Loucy (cell line): ENCODE data around the gene PASD1.

ENCODE experiments used
- H2AFZ ChIP-seq: fragments of 200-600 bp; sonication (generic); 2 replicates; pipeline ENCODE4 v1.6.0; 2016; ENCODE audit warnings: antibody characterized with exemption, mild to moderate bottlenecking, low read length, moderate library complexity
- H3F3A ChIP-seq: fragments of 200-600 bp; 2 replicates; pipeline ENCODE4 v1.6.0; 2016; ENCODE audit warnings: antibody characterized with exemption, low read depth, mild to moderate bottlenecking
- H3K27me3 ChIP-seq: fragments of 200-600 bp; sonication (generic); 2 replicates; pipeline ENCODE4 v1.6.1; 2014; ENCODE audit warnings: low read length, mild to moderate bottlenecking; ENCODE audit not compliant: insufficient read depth, poor library complexity, severe bottlenecking
- H3K36me3 ChIP-seq: fragments of 200-600 bp; sonication (generic); 2 replicates; pipeline ENCODE4 v1.6.1; 2016; ENCODE audit warnings: low read length; ENCODE audit not compliant: insufficient read depth
- H3K4me1 ChIP-seq: fragments of 200-600 bp; sonication (generic); 2 replicates; pipeline ENCODE4 v1.5.1; 2014; ENCODE audit warnings: low read length, mild to moderate bottlenecking; ENCODE audit not compliant: insufficient read depth, poor library complexity, severe bottlenecking
- H3K4me2 ChIP-seq: fragments of 200-600 bp; sonication (generic); 2 replicates; pipeline ENCODE4 v1.6.0; 2014; ENCODE audit warnings: antibody characterized with exemption, low read length, low read depth, mild to moderate bottlenecking; ENCODE audit not compliant: poor library complexity, severe bottlenecking
- H3K4me3 ChIP-seq: fragments of 200-600 bp; sonication (generic); 2 replicates; pipeline ENCODE4 v1.5.1; 2014; ENCODE audit warnings: low read length, mild to moderate bottlenecking, mixed read lengths; ENCODE audit not compliant: poor library complexity, severe bottlenecking
- H3K79me2 ChIP-seq: fragments of 200-600 bp; sonication (generic); 2 replicates; pipeline ENCODE4 v1.6.1; 2014; ENCODE audit warnings: low read length; ENCODE audit not compliant: insufficient read depth
- H3K9ac ChIP-seq: fragments of 200-600 bp; sonication (generic); 2 replicates; pipeline ENCODE4 v1.6.0; 2014; ENCODE audit warnings: mild to moderate bottlenecking, low read depth, low read length, moderate library complexity; ENCODE audit not compliant: poor library complexity, severe bottlenecking
- H3K9me2 ChIP-seq: fragments of 200-600 bp; sonication (generic); replicated peaks from 2 replicates; pipeline ENCODE4 v1.6.1; 2016; ENCODE audit warnings: low read depth, low read length, mixed read lengths
- H3K9me3 ChIP-seq: fragments of 200-600 bp; sonication (generic); 2 replicates; pipeline ENCODE4 v1.6.1; 2014; ENCODE audit warnings: mild to moderate bottlenecking, antibody characterized with exemption, low read length, low read depth; ENCODE audit not compliant: insufficient read depth
- H4K20me1 ChIP-seq: fragments of 200-600 bp; sonication (generic); 2 replicates; pipeline ENCODE4 v1.6.0; 2014; ENCODE audit warnings: antibody characterized with exemption, low read length, mild to moderate bottlenecking; ENCODE audit not compliant: insufficient read depth, poor library complexity, severe bottlenecking
- EZH2phosphoT487 ChIP-seq: fragments of 200-600 bp; IDR thresholded peaks from 2 replicates; pipeline ENCODE4 v1.6.1; 2018; ENCODE audit warnings: antibody characterized with exemption, mild to moderate bottlenecking, moderate library complexity, borderline replicate concordance
- TF ChIP-seq, protein P1 (sequence below): fragments of 200-600 bp; sonication (generic); conservative IDR thresholded peaks from 2 replicates; pipeline ENCODE4 v1.5.1; 2014; ENCODE audit warnings: mild to moderate bottlenecking, antibody characterized with exemption, low read length

PASD1 gene

DNA sequence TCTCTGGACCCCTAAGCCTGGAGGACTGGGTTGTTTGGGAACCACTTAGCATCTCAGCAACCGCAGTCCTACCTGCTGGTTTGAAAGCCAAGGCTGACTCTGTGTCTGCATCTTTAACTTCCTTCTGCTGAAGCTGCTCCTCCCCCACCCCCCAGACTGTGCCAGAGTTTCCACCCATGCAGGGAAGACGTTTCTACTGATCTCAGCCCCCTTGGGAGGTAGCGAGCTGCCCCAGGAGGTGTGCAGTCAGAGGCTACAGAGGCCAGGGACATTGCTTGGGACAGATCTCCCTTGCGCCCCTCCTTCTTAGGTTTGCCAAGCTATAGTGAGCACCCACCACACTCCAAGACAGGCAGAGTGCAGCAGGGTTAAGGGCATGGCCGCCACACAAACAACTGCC, 147.7 kb downstream of the PASD1 start:
- Histone ChIP-seq H2AFZ (no peak overlapping the region), H3K9me3 (no peaks in the 10 kb centered on the region)

DNA sequence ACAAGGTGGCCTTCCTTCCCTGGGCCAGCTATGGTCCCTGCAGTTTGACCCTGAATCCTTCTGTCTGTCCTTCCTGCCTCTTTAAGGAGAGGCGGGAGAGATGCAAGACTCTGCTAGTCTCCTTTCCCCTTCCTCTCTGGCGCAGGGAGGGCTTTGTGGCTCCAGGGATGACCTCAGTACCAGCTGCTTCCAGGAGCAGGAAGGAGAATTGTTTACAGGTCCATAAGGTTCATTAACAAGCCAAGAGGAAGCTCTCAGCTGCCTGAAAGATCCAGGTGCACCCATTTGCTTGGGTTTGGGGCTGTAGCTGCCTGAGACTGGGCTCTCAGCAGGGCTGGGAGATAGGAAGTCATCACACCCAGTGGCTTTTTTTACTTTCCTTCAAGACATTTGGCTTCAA, 148.3 kb downstream of the PASD1 start:
- Histone ChIP-seq H3K9ac (no peak overlapping the region), H4K20me1 (no peaks in the 10 kb centered on the region), H3K9me3 (no peaks in the 10 kb centered on the region), H2AFZ (no peak overlapping the region), H3K4me2 (no peak overlapping the region), H3K9me2 (no peaks in the 10 kb centered on the region), H3K36me3 (no peaks in the 10 kb centered on the region), H3K4me1 (no peaks in the 10 kb centered on the region), H3K79me2 (no peaks in the 10 kb centered on the region), H3K27me3 (no peaks in the 10 kb centered on the region), H3F3A (no peaks in the 10 kb centered on the region), H3K4me3 (no peak overlapping the region)
- TF ChIP-seq, protein P1, sequence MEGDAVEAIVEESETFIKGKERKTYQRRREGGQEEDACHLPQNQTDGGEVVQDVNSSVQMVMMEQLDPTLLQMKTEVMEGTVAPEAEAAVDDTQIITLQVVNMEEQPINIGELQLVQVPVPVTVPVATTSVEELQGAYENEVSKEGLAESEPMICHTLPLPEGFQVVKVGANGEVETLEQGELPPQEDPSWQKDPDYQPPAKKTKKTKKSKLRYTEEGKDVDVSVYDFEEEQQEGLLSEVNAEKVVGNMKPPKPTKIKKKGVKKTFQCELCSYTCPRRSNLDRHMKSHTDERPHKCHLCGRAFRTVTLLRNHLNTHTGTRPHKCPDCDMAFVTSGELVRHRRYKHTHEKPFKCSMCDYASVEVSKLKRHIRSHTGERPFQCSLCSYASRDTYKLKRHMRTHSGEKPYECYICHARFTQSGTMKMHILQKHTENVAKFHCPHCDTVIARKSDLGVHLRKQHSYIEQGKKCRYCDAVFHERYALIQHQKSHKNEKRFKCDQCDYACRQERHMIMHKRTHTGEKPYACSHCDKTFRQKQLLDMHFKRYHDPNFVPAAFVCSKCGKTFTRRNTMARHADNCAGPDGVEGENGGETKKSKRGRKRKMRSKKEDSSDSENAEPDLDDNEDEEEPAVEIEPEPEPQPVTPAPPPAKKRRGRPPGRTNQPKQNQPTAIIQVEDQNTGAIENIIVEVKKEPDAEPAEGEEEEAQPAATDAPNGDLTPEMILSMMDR = no peak
- TF ChIP-seq EZH2phosphoT487 = no peak

More for the DNA sequence above, 147.7 kb downstream of the PASD1 start:
- no peaks in the 10 kb centered on the region for H3K79me2 ChIP-seq
- no peak for TF ChIP-seq EZH2phosphoT487
- TF ChIP-seq, protein P1 = no peak
- no peaks in the 10 kb centered on the region for H4K20me1 ChIP-seq
- H3K4me1 ChIP-seq = no peaks in the 10 kb centered on the region
- H3K36me3 ChIP-seq = no peaks in the 10 kb centered on the region
- no peak overlapping the region for H3K4me2 ChIP-seq
- no peak overlapping the region for H3K9ac ChIP-seq
- no peaks in the 10 kb centered on the region for H3K9me2 ChIP-seq
- H3K27me3 ChIP-seq = no peaks in the 10 kb centered on the region
- H3K4me3 ChIP-seq = no peak overlapping the region
- no peaks in the 10 kb centered on the region for H3F3A ChIP-seq

- no peak overlapping the region for H3K9ac ChIP-seq
Observed at GRCh38 chrX:151712253-151712652, 148.8 kb downstream of the PASD1 start.

More at GRCh38 chrX:151712253-151712652, 148.8 kb downstream of the PASD1 start:
- H3K9me2 ChIP-seq = no peaks in the 10 kb centered on the region
- H3K36me3 ChIP-seq = no peaks in the 10 kb centered on the region
- H3F3A ChIP-seq = no peaks in the 10 kb centered on the region
- H3K79me2 ChIP-seq = no peaks in the 10 kb centered on the region
- no peaks in the 10 kb centered on the region for H3K9me3 ChIP-seq
- no peaks in the 10 kb centered on the region for H4K20me1 ChIP-seq
- no peak overlapping the region for H2AFZ ChIP-seq
- H3K27me3 ChIP-seq = no peaks in the 10 kb centered on the region
- no peaks in the 10 kb centered on the region for H3K4me1 ChIP-seq
- TF ChIP-seq, protein P1 = no peak
- no peak for TF ChIP-seq EZH2phosphoT487
- H3K4me2 ChIP-seq = no peak overlapping the region
- no peak overlapping the region for H3K4me3 ChIP-seq
